DOHH2 (cell line): ENCODE results near the gene BRD2.

Source experiments
- H3F3A ChIP-seq: fragments of 200-600 bp; sonication (generic), shearing (Covaris generic); 2 replicates; pipeline ENCODE4 v1.6.0; 2016; ENCODE audit warnings: antibody characterized with exemption, mild to moderate bottlenecking; ENCODE audit not compliant: control insufficient read depth, insufficient read depth
- H3K27ac ChIP-seq: fragments of 200-600 bp; sonication (generic); 2 replicates; pipeline ENCODE4 v1.5.1; 2014; ENCODE audit warnings: low read depth, mild to moderate bottlenecking, low read length, moderate library complexity
- H3K27me3 ChIP-seq: fragments of 200-600 bp; sonication (generic); 2 replicates; pipeline ENCODE4 v1.6.1; 2014; ENCODE audit warnings: mild to moderate bottlenecking, low read length, mixed read lengths; ENCODE audit not compliant: control insufficient read depth
- H3K36me3 ChIP-seq: fragments of 200-600 bp; sonication (generic); 2 replicates; pipeline ENCODE4 v1.6.1; 2014; ENCODE audit warnings: mild to moderate bottlenecking, low read length, moderate library complexity, mixed read lengths; ENCODE audit not compliant: control insufficient read depth
- H3K4me1 ChIP-seq: fragments of 200-600 bp; sonication (generic); 2 replicates; pipeline ENCODE4 v1.6.1; 2014; ENCODE audit warnings: mild to moderate bottlenecking, low read length, mixed read lengths; ENCODE audit not compliant: control insufficient read depth
- H3K4me2 ChIP-seq: fragments of 200-600 bp; sonication (generic); 2 replicates; pipeline ENCODE4 v1.6.0; 2014; ENCODE audit warnings: mild to moderate bottlenecking, low read length, moderate library complexity
- H3K4me3 ChIP-seq: fragments of 200-600 bp; sonication (generic); 2 replicates; pipeline ENCODE4 v1.5.1; 2014; ENCODE audit warnings: mild to moderate bottlenecking, low read length, mixed read lengths
- H3K79me2 ChIP-seq: fragments of 200-600 bp; sonication (generic); 2 replicates; pipeline ENCODE4 v1.6.1; 2014; ENCODE audit warnings: mild to moderate bottlenecking, low read length, mixed read lengths; ENCODE audit not compliant: control insufficient read depth
- H3K9me2 ChIP-seq: fragments of 200-600 bp; sonication (generic); replicated peaks from 2 replicates; pipeline ENCODE4 v1.6.1; 2014; ENCODE audit warnings: mild to moderate bottlenecking, low read length, mixed read lengths; ENCODE audit not compliant: control insufficient read depth
- H3K9me3 ChIP-seq: fragments of 200-600 bp; sonication (generic); 2 replicates; pipeline ENCODE4 v1.6.1; 2014; ENCODE audit warnings: antibody characterized with exemption, low read length, mixed read lengths; ENCODE audit not compliant: control insufficient read depth, insufficient read depth
- H4K20me1 ChIP-seq: fragments of 200-600 bp; sonication (generic); 2 replicates; pipeline ENCODE4 v1.6.0; 2014; ENCODE audit warnings: low read depth, mild to moderate bottlenecking, antibody characterized with exemption, low read length, moderate library complexity; ENCODE audit not compliant: control insufficient read depth, insufficient read depth
- CTCF ChIP-seq: fragments of 200-600 bp; sonication (generic); IDR thresholded peaks from one replicate; pipeline ENCODE4 v1.5.1; 2014; ENCODE audit warnings: antibody characterized with exemption, mild to moderate bottlenecking, low read depth, low read length; ENCODE audit not compliant: poor library complexity, severe bottlenecking
- EZH2phosphoT487 ChIP-seq: fragments of 200-600 bp; sonication (generic); IDR thresholded peaks from 2 replicates; pipeline ENCODE4 v1.6.1; 2017; ENCODE audit warnings: borderline replicate concordance, mild to moderate bottlenecking, antibody characterized with exemption, low read length, moderate library complexity, mixed read lengths

Gene BRD2

GRCh38 chr6:32979720-32980487 is 11.5 kb downstream of the BRD2 start:
- Histone ChIP-seq H3K9me3 (no peaks in the 10 kb centered on the region), H3K9me2 (no peaks in the 10 kb centered on the region), H3K79me2 (peaks cover 39% of the 10 kb centered on the region), H3F3A (peaks cover 97% of the 10 kb centered on the region), H3K4me2 (no peak overlapping the region), H3K4me3 (no peak overlapping the region), H3K27me3 (no peaks in the 10 kb centered on the region), H3K36me3 (peaks cover 85% of the 10 kb centered on the region), H4K20me1 (peaks cover 42% of the 10 kb centered on the region), H3K27ac (no peak overlapping the region), H3K4me1 (peaks cover 63% of the 10 kb centered on the region)
- TF ChIP-seq CTCF = no peak
- no peak for TF ChIP-seq EZH2phosphoT487

- H3K36me3 ChIP-seq = peaks cover 78% of the 10 kb centered on the region
- H4K20me1 ChIP-seq = peaks cover 35% of the 10 kb centered on the region
These were observed 12.2 kb downstream of the BRD2 start for GRCh38 chr6:32980488-32981038.

GRCh38 chr6:32982084-32982701 is 13.8 kb downstream of the BRD2 start:
- Histone ChIP-seq H3K36me3 (peaks cover 62% of the 10 kb centered on the region), H3K27ac (peak overlapping the region; percentile 44; the same call in 1 of the 2 replicates), H4K20me1 (peaks cover 20% of the 10 kb centered on the region), H3F3A (peaks cover 75% of the 10 kb centered on the region), H3K4me3 (no peak overlapping the region), H3K9me3 (no peaks in the 10 kb centered on the region), H3K4me2 (no peak overlapping the region), H3K9me2 (no peaks in the 10 kb centered on the region), H3K4me1 (peaks cover 41% of the 10 kb centered on the region), H3K27me3 (no peaks in the 10 kb centered on the region), H3K79me2 (peaks cover 16% of the 10 kb centered on the region)
- no peak for TF ChIP-seq CTCF
- no peak for TF ChIP-seq EZH2phosphoT487

More at GRCh38 chr6:32980488-32981038, 12.2 kb downstream of the BRD2 start:
- Histone ChIP-seq H3F3A (peaks cover 91% of the 10 kb centered on the region), H3K27ac (no peak overlapping the region), H3K27me3 (no peaks in the 10 kb centered on the region), H3K9me3 (no peaks in the 10 kb centered on the region), H3K4me3 (no peak overlapping the region), H3K9me2 (no peaks in the 10 kb centered on the region), H3K4me2 (no peak overlapping the region; the same call in 1 of the 2 replicates), H3K4me1 (peaks cover 56% of the 10 kb centered on the region), H3K79me2 (peaks cover 32% of the 10 kb centered on the region)
- TF ChIP-seq CTCF (no peak), EZH2phosphoT487 (no peak)
